RWPE1 (cell line): ENCODE results near the gene SLCO2B1.

Experiments
- CTCF ChIA-PET: fragments of 350-600 bp; sonication (Branson Sonifier 250); formaldehyde crosslinking; extraction: SDS; loops from one replicate; lab custom pipeline; 2021; lab: Yijun Ruan, JAX
- POLR2A ChIA-PET: fragments of 400-600 bp; formaldehyde crosslinking; extraction: SDS; loops from one replicate; lab custom pipeline; 2020; ENCODE audit warnings: antibody characterized with exemption; ENCODE audit not compliant: low non-redundant PET; lab: Yijun Ruan, JAX
- DNase-seq: peaks from one replicate; pipeline ENCODE4 v3.0.0; 2012; ENCODE audit warnings: low spot score
- H3K27ac ChIP-seq: fragments of 450-650 bp; 2 replicates; pipeline ENCODE4 v1.5.1; 2017
- TF ChIP-seq, protein P1 (sequence below): fragments of 450-650 bp; conservative IDR thresholded peaks from 2 replicates; pipeline ENCODE4 v1.5.1; 2017; ENCODE audit warnings: low read depth, mild to moderate bottlenecking

The SLCO2B1 gene

DNA sequence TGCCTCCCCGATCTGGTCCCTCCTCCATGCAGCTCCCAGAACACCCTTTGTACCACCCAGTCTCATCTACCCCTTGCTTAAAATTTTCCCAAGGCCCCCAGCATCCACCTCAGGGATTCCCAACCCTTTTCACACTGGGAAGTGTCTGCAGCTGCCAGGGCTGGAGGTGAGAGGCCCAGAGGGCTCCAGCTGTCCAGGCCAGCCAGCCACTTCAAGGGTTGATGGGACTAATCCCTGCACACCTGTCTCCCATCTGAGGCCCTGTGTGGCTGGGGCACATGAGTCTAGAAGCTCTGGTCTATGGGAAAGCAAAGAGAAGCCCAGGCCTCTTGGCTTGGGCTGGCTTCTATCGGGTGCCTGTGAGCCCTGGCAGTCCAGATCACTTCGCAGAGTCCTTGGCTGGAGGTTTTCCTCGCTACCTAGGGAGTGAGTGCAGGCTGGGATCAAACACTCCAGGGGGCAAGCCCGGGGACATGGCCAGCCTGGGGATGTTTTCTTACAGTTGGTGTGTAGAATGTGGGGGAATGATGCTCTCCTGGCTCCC is 48.6 kb downstream of the SLCO2B1 start:
- no peak overlapping the region for H3K27ac ChIP-seq
- TF ChIP-seq, protein P1, sequence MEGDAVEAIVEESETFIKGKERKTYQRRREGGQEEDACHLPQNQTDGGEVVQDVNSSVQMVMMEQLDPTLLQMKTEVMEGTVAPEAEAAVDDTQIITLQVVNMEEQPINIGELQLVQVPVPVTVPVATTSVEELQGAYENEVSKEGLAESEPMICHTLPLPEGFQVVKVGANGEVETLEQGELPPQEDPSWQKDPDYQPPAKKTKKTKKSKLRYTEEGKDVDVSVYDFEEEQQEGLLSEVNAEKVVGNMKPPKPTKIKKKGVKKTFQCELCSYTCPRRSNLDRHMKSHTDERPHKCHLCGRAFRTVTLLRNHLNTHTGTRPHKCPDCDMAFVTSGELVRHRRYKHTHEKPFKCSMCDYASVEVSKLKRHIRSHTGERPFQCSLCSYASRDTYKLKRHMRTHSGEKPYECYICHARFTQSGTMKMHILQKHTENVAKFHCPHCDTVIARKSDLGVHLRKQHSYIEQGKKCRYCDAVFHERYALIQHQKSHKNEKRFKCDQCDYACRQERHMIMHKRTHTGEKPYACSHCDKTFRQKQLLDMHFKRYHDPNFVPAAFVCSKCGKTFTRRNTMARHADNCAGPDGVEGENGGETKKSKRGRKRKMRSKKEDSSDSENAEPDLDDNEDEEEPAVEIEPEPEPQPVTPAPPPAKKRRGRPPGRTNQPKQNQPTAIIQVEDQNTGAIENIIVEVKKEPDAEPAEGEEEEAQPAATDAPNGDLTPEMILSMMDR, result no peak
- POLR2A ChIA-PET, result no interaction called here
- CTCF ChIA-PET, result no interaction called here
- DNase-seq, result no peak

DNA sequence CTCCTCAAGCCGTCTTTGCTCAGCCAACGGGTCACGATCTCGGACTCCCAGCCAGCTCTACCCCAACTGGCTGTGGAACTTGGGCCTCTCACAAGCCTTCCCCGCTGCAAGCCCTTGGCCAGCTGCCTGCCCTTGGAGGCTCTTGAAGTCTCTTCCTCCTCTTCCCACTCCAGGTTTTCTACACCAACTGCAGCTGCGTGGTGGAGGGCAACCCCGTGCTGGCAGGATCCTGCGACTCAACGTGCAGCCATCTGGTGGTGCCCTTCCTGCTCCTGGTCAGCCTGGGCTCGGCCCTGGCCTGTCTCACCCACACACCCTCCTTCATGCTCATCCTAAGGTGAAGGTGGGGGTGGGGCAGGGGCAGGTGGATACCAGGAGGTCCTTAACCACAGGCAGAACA is 49.1 kb downstream of the SLCO2B1 start:
- no peak for DNase-seq
- no peak overlapping the region for H3K27ac ChIP-seq
- CTCF ChIA-PET, result no interaction called here
- TF ChIP-seq, protein P1, result no peak
- POLR2A ChIA-PET, result no interaction called here

DNA sequence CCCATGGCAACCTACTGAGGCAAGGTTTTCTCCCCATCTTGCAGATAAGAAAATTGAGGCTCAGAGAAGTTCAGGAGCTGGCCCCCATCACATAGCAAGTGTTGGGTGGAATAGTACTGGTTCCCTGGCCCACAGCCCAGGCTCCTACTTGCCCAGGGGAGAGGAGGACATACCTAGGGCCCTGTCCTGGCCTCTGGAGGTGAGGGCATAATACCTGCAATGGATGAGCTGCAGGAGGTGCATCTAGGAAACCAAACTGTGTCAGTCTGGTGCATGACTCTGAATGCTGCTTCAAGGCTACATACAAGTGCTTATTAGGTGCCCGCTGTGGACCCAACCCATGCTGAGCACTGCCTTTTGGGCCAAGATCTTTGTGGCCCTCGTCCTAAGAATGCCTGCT is 49.6 kb downstream of the SLCO2B1 start:
- H3K27ac ChIP-seq, result no peak overlapping the region
- CTCF ChIA-PET, result no interaction called here
- POLR2A ChIA-PET, result no interaction called here
- TF ChIP-seq, protein P1, result no peak
- DNase-seq, result no peak

DNA sequence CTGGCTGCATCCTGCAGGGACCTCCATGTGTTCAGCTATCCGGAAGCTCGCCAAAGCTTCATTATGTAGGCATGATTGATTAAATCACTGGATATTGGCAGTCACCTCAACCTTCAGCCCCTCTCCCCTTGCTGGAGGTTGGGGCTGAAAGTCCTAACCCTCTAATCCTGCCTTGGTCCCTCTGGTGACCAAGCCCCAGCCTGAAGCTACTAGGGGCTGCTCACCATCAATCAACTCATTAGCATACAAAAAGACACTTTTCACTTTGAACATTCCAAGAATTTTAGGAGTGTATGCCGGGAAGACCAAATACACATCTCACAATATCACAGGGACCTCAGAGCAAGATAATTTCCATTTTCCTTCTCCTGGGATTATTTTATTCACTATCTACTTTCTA is 50.9 kb downstream of the SLCO2B1 start:
- no peak for DNase-seq
- H3K27ac ChIP-seq, result no peak overlapping the region
- TF ChIP-seq, protein P1, result no peak
- ChIA-PET POLR2A (no interaction called here), CTCF (interaction anchor here (1.7 kb wide), 1 partner anchor 61 kb away, joined by 6 read pairs; no protein-coding TSS in a partner anchor)

DNA sequence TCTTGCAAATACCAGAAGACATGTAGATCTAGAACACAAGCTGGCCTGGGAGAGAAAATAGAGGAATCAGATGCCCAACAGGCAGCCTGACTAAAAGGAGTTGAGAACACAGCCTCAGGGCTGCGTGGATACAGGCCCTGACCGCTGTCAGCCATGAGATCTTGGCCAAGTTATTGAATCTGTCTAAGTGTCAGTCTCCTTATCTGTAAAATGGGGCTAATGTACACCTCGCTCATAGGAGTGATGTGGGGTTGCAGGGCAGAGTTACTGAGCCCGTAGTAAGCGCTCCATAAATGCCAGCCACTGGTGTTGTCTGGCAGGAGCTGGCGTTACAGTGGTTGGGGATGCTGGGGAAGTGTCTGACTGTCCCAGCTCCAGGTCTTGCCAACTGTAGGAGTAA is 51.3 kb downstream of the SLCO2B1 start:
- no peak overlapping the region for H3K27ac ChIP-seq
- TF ChIP-seq, protein P1, result no peak
- DNase-seq, result no peak
- ChIA-PET POLR2A (no interaction called here), CTCF (interaction anchor here (1.7 kb wide), 1 partner anchor 62 kb away, joined by 6 read pairs; no protein-coding TSS in a partner anchor)

DNA sequence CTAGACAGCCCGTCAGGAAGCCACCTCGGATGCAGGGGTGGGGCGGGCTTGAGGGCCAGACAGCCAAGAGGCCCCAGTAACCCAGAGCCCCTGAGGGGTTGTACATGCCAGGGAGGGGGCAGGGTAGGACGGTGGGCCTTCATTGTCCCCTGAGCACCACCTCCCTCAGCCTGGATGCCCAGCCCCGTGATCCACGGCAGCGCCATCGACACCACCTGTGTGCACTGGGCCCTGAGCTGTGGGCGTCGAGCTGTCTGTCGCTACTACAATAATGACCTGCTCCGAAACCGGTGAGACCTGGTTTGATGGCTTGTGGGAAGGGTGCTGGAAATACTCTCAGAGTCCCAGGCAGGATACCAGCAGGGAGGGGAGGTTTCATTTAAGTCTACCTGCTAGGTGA is 52.2 kb downstream of the SLCO2B1 start:
- ChIA-PET POLR2A (no interaction called here), CTCF (interaction anchor here (0.6 kb wide), 1 partner anchor 476 kb away, joined by 5 read pairs; no protein-coding TSS in a partner anchor)
- TF ChIP-seq, protein P1, result no peak
- no peak overlapping the region for H3K27ac ChIP-seq
- DNase-seq, result no peak
